Medulla oblongata (tissue), 1 donor: ENCODE measurements around the gene ELANE.

Source experiments
- DNase-seq: peaks from one replicate; pipeline ENCODE4 v3.0.0-alpha.2; 2015; ENCODE audit errors: extremely low spot score

The ELANE gene

DNA sequence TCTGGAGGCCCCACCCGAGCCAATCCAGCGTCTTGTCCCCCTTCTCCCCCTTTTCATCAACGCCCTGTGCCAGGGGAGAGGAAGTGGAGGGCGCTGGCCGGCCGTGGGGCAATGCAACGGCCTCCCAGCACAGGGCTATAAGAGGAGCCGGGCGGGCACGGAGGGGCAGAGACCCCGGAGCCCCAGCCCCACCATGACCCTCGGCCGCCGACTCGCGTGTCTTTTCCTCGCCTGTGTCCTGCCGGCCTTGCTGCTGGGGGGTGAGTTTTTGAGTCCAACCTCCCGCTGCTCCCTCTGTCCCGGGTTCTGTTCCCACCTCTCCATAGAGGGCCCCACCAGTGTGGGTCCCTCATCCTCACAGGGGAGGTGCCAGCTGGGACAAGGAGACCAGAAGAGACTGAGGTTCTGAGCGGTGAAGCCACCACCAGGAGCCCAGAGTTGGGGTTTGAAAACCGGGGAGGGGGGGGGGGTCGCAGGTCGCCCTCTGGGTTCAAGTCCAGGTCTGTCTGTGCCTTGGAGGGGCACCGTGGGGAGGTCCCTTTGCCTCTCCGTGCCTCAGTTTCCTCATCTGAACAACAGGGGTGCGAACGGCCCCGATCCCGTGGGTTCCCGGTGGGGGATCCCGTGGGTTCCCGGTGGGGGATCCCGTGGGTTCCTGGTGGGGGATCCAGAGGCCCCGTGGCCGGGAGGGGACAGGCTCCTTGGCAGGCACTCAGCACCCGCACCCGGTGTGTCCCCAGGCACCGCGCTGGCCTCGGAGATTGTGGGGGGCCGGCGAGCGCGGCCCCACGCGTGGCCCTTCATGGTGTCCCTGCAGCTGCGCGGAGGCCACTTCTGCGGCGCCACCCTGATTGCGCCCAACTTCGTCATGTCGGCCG is at the start of gene ELANE:
TSS of gene ELANE (plus strand) at position 168 of the 878 bp plus-strand sequence. CDS start at position 194, 26 bp downstream.
- DNase-seq = no peak

DNA sequence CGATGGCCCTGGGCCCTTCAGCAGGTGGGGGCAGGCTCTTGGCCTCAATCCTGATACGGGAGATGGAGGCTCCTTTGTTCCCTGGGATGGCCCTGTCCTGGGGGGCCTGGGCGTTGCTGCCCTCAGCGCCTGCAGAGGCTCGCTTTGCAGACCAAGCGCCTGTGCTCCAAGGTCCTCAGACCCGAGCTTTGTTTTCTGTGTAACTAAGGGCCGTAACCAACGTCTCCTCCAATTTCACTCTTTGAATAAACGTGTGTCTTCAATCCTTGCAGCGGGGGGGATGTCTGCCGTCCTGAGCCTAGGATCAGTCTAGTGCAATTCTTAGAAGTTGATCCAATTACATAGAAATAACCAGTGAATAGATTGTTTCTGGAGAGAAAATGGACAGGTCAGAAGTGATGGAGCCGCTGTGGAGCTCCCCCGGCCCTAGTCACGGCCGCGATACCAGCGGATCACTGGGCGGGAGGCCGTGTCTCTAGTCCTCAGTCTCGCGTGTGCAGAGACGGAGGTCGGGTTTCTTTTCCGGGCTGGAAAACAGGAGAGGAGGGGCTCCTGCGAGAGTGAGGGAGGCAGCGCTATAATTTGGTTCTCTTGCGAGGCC is 49.5 kb upstream of the ELANE start:
- no peak for DNase-seq

DNA sequence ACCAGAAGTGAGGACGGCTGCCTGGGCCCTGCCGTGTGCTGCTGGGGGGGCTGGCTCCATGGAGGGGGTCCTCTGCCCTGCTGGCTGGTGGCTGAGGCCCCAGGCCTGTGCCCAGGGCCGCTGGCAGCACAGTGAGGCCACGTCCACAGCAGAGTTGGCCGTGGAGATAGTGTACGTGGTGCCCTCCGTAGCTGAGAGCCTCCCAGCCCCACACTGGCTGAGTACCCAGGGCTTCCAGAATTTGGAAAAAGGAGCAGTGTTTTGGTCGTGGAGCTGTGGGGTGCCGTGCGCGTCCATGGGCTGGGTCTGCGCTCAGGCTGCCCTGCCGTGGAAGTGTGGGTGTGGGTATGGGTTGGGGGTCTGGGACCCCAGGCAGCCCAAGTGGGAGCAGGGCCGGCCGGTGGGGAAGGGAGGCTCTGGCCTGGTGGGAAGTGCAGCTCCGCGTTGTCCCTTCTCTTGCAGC is 49.0 kb upstream of the ELANE start:
- no peak for DNase-seq

DNA sequence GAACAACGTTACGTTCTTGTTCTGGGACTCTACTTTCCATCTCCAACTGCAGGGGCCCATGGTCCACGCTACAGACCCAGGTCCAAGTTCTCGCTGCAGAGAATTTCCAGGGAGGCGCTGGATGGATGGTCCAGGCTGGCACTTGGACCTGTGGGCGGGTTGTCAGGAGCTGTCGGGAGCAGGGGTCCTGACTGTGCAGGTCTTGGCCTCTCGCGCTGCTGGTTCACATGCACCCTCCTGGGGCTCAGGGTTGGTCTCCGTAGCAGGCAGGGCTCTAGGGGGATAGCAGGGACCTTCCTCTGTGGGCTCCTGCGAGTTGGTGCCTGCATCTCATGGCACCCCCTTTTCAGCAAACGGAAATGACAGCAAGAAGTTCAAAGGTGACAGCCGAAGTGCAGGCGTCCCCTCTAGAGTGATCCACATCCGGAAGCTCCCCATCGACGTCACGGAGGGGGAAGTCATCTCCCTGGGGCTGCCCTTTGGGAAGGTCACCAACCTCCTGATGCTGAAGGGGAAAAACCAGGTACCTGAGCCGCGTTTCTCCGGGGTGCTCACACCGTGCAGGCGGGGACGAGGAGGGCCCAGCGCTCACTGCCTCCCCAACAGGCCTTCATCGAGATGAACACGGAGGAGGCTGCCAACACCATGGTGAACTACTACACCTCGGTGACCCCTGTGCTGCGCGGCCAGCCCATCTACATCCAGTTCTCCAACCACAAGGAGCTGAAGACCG is 48.3 kb upstream of the ELANE start:
- no peak for DNase-seq

DNA sequence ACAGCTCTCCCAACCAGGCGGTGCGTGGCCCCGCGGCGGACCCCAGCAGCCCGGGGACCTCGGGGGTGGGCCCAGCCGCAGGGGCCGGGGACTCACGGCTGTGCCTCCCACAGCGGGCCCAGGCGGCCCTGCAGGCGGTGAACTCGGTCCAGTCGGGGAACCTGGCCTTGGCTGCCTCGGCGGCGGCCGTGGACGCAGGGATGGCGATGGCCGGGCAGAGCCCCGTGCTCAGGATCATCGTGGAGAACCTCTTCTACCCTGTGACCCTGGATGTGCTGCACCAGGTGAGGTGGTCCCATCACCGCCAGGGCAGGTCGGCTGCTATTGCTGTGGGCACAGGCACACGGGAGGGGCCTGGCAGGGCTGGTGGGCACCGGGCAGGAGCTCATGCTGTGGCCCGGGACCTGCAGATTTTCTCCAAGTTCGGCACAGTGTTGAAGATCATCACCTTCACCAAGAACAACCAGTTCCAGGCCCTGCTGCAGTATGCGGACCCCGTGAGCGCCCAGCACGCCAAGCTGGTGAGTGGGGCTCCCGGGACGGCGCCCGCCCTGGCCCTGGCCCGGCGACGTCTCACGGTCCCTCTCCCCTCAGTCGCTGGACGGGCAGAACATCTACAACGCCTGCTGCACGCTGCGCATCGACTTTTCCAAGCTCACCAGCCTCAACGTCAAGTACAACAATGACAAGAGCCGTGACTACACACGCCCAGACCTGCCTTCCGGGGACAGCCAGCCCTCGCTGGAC is 47.5 kb upstream of the ELANE start:
- DNase-seq = no peak

DNA sequence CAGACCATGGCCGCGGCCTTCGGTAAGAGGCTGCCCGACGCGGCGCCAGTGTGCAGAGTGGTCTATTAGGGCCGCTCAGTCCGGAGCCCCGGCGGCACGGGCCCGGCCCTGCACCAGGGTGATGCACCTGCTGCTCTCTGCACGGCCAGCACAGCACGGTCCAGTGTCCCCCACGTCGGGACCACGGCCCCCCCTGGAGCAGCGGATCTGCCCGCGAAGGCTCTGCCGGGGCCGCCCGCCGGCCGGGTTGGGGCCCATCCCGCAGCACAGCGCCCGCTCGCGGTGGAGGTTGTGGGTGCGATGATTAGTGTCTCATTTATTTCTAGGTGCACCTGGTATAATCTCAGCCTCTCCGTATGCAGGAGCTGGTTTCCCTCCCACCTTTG is 46.9 kb upstream of the ELANE start:
- no peak for DNase-seq

DNA sequence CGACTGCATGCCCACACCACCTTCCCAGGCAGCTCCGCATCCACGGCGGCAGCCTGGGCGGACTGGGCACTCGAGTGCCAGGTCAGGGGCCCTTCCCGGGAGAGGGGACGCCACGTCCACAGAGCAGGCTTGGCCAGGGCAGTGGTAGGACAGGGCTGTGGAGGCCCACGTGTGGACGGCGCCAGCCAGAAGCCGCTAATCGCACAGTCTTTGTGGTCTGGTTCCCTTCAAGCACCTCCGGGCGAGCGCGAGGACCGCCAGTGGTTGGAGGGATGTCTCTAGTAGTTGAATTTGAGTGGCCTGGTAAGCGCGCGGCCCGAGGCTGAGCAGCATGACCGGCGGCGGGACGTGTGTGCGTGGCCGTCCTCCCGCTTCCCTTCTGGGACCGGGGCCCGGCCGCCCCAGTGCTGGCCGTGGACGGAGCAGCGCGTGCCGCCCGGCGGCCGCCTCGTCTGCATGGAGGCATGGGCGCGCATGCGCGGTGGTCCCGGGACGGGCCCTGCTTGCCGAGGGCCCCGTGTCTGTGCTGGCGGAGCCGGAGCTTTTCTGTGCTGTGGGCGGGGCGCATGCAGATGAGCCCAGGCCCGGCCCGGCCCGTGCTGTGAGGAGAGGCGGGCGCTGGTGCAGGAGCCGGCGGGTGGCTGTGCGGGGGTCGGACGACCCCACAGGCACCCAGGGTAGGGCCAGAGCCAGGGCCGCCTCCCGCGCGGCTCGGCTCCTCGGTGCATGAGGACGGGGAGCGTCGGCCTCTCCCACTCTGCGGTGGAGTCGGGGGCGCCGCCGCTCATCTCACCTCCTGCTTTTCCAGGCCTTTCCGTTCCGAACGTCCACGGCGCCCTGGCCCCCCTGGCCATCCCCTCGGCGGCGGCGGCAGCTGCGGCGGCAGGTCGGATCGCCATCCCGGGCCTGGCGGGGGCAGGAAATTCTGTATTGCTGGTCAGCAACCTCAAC is 46.2 kb upstream of the ELANE start:
- no peak for DNase-seq

DNA sequence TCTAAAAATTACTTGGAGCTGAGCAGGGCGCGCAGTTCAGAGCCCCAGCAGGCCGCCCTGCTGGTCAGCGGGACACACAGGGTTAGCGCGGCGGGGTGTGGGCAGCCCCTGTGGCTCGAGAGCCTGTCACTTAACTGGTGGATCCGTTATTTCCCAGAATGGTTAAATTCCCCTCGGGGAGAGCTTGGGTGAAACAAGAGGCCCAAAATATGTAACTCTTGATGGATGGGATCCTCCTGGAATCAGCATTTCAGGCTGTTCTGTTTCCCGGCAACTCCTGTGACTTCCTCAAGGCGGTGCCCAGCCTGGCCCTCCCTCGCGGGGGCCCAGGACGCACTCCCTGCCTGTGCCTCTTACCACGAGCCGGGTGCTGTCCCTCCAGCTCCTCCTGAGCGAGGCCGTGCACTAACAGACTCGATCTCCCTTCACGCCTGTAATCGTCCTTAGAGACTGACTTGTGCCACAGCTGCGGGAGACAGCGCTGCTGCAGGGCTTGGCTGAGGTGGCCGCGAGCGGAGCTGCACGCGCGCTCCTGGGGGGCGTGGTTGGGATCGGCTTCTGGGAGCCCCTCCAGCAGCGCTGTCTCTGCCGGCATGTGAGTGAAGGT is 45.2 kb upstream of the ELANE start:
- DNase-seq = no peak

DNA sequence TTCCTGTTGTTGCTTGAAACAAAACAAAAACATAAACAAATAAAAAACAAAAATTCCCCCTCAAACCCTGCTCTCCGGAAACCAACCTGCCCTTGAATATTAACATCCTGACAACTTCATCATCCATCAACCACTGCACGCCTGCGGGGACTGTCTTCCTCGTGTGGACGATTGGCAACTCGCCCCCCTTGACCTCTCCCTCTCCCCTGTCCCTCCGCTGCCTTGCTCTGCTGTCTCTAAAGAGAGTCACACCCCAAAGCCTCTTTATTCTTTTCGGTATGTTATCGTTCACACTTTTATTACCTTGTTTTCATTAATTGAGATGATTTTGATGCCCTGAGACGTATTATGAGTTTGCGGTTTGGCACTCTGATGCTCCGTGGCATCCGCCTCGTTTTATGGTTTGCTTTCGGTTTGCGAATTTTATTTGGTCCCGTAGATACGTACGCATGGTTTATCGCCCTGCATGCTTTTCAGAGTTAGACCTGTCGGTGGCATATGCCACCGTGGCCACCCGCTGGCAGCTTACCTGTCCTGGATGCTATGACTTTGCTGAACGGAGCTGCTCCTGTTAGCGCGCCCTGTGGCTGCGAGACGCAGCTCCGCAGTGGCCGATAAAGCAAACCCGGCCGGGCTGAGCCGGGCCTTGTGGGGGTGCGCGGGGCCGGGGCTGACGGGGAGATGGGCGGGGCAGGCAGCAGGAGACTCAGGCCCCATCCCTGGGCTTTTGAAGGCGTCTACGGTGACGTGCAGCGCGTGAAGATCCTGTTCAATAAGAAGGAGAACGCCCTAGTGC is 44.3 kb upstream of the ELANE start:
- DNase-seq = no peak

DNA sequence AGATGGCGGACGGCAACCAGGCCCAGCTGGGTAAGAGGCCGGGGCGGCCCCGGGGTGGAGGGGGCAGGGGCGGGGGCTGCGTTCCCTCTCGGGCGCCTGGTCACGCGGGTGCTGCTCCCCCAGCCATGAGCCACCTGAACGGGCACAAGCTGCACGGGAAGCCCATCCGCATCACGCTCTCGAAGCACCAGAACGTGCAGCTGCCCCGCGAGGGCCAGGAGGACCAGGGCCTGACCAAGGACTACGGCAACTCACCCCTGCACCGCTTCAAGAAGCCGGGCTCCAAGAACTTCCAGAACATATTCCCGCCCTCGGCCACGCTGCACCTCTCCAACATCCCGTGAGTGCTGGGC is 43.7 kb upstream of the ELANE start:
- DNase-seq = no peak

DNA sequence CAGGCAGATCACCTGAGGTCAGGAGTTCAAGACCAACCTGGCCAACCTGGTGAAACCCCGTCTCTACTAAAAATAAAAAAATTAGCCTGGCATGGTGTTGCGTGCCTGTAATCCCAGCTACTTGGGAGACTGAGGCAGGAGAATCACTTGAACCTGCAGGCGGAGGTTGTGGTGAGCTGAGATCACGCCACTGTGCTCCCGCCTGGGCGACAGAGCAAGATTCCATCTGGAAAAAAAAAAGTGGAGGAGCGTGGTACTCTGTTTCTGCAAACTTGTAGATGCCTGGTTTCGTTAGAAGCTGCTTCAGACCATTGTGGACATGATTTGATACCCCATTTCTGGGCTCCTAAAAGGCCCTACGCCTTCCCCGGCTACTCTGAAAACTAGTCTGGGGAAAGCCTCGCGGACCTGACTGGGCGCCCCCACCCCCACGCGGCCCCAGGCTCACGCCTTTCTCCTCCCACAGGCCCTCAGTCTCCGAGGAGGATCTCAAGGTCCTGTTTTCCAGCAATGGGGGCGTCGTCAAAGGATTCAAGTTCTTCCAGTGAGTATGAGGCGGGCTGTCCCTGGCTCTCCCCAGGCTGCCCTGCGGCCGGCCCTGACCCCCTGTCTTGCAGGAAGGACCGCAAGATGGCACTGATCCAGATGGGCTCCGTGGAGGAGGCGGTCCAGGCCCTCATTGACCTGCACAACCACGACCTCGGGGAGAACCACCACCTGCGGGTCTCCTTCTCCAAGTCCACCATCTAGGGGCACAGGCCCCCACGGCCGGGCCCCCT is 41.8 kb upstream of the ELANE start:
- no peak for DNase-seq

DNA sequence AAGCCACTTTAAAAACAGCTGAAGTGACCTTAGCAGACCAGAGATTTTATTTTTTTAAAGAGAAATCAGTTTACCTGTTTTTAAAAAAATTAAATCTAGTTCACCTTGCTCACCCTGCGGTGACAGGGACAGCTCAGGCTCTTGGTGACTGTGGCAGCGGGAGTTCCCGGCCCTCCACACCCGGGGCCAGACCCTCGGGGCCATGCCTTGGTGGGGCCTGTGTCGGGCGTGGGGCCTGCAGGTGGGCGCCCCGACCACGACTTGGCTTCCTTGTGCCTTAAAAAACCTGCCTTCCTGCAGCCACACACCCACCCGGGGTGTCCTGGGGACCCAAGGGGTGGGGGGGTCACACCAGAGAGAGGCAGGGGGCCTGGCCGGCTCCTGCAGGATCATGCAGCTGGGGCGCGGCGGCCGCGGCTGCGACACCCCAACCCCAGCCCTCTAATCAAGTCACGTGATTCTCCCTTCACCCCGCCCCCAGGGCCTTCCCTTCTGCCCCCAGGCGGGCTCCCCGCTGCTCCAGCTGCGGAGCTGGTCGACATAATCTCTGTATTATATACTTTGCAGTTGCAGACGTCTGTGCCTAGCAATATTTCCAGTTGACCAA is 41.1 kb upstream of the ELANE start:
- DNase-seq = no peak

DNA sequence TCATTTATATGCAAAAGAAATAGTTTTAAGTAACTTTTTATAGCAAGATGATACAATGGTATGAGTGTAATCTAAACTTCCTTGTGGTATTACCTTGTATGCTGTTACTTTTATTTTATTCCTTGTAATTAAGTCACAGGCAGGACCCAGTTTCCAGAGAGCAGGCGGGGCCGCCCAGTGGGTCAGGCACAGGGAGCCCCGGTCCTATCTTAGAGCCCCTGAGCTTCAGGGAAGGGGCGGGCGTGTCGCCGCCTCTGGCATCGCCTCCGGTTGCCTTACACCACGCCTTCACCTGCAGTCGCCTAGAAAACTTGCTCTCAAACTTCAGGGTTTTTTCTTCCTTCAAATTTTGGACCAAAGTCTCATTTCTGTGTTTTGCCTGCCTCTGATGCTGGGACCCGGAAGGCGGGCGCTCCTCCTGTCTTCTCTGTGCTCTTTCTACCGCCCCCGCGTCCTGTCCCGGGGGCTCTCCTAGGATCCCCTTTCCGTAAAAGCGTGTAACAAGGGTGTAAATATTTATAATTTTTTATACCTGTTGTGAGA is 40.5 kb upstream of the ELANE start:
- DNase-seq = no peak

DNA sequence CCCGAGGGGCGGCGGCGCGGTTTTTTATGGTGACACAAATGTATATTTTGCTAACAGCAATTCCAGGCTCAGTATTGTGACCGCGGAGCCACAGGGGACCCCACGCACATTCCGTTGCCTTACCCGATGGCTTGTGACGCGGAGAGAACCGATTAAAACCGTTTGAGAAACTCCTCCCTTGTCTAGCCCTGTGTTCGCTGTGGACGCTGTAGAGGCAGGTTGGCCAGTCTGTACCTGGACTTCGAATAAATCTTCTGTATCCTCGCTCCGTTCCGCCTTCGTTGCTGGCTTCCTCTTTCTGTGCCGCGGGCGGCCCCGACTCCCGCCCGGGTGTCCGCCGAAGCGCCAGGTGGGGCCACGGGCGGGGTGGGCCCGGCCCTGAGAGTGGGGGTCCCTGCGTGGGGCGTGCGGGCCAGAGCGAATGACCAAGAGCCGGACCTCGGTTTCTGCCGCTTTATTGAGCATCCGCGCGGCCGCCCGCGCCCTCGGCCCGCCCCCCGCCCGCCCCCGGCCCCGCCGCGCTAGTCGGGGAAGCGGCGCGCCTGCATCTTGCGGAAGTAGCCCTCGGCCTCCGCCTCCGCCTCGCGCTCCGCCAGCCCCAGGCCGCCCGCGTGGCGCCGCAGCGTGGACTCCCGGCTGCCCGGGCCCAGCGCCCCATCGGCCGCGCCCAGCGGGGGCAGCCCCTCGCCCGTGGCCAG is 39.9 kb upstream of the ELANE start:
- DNase-seq = no peak

DNA sequence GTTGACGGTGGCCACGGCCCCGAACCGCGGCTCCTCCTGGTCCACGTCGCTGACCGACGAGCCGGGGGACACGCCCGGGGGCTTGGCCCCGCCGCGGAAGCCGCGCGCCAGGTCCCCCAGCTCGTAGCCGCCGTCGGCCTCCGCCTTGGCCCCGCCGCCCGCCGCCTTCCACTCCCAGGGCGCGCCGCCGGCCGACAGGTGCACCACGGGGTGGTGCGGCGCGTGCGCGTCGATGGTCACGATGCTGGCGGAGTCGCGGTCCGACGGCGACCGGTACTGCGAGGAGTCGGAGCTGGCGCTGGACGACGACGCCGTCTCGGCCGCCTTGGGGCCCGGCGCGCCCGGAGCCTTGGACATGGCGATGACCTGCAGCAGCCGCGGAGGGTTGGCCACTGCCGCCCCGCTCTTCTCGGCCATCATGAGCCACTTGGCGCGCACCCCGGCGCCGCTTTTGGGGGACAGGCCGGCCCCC is 39.3 kb upstream of the ELANE start:
- no peak for DNase-seq

DNA sequence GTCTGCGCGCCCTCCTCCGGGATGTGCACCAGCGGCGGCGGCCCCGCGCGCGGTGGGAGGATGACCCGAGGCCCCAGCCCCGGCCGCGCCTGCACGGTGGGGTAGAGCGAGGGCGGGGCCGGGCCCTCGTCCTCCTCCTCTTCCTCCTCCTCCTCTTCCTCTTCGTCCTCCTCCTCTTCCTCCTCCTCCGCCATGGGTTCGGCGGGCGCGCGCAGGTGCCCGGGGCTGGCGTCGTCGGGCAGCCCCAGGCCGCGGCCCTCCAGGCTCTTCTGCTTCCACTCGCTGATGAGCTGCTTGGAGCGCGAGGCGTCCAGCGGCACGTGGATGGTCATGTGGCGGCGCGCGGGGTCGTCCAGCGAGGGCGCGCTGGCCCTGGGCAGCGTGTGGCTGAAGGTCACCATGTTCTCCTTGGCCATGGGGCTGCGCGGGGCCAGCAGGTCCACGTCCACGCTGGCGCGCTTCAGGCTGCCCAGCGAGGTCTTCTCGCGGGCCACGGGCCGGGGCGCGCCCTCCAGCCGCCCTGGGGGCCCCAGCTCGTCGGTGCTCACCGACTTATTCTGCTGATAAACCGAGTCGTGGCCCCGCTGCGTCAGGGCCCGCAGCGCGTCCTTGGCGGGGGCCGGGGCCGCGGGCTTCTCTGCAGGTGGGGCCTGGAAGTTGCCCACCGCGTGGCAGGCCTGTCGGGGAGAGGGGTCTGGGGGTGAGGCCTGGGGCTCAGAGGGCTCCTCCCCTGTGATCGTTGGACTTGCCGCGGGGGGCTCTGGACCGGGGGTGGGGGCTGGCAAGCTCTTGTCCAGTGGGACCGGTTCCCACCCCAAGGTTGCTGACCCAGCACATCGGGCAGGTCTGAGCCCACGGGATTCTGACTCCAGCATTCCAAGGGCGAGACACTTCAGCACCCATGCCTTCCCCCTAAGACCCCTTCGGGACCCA is 38.6 kb upstream of the ELANE start:
- DNase-seq = no peak
